Glomerular visceral epithelial cell (primary cell): Measurements from ENCODE around the gene SF1.
"Not testable (repeated sequence)": the region's sequence is repeated elsewhere in the genome, so short reads cannot be mapped to it uniquely, and the experiment has no call there.

Source experiments
- DNase-seq: peaks from one replicate; pipeline ENCODE4 v3.0.0-alpha.2; 2016; ENCODE audit errors: extremely low spot score

The SF1 gene, protein sequence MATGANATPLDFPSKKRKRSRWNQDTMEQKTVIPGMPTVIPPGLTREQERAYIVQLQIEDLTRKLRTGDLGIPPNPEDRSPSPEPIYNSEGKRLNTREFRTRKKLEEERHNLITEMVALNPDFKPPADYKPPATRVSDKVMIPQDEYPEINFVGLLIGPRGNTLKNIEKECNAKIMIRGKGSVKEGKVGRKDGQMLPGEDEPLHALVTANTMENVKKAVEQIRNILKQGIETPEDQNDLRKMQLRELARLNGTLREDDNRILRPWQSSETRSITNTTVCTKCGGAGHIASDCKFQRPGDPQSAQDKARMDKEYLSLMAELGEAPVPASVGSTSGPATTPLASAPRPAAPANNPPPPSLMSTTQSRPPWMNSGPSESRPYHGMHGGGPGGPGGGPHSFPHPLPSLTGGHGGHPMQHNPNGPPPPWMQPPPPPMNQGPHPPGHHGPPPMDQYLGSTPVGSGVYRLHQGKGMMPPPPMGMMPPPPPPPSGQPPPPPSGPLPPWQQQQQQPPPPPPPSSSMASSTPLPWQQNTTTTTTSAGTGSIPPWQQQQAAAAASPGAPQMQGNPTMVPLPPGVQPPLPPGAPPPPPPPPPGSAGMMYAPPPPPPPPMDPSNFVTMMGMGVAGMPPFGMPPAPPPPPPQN

DNA sequence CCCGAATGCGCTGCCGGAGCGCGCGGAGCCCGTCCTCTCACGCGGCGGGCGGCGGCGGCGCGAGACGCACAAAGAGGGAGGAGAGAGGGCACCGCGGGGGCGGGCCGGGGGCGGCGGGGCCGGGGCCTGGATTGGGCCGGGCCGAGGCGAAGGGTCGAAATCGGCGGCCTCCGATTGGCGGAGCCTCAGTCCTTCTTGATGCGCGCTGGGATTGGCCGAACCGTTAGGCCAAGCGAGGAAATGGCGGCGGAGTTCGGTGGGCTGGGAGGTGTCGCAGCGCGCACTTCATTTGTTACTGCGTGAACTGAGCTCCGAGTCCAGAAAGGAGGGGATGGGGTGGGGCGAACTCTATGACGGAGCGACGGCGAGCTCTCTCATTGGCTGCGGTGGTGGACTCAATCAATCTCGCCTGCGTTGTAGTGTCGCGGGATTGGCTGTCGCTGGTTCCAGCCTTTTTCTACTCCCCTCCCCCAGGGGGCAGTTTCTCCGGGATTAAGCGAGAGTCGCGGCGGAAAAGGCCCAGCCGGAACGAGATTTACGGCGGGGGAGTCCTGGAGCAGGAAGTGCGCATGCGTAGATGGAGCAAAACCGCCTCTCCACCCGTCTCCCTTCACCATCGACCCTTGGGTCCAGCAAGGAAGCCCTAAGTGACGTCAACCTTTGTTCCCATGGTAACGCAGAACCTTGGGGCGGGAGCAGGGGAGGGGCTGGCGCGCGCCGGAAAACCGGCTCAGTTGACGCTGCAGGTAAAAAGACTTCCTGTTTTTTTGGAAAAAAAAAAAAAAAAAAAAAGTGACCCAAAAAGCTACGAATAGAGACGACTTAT, at the start of gene SF1:
TSS of gene SF1 (minus strand) at position 70 of the 826 bp plus-strand sequence. CDS start 150 bp downstream, outside the sequence.
- DNase-seq: peak; percentile 100

DNA sequence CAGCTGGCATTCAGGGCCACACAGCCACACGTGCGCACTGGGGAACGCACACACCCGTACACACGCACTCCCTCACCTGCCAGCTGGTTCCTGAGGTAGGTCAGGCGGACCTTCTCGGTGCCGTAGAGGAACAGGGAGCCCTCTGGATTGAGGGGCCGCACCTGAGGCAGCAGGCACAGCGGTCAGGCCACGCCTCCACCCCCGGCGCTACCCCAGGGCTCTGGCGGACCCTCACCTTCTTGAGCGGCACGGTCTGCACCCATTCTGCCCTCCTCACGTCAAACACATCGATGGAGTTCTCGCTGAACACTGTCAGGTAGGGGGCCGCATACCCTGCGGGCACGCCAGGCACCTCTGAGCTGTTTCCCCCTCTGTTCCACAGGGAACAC, 49.1 kb upstream of the SF1 start:
- no peak for DNase-seq

DNA sequence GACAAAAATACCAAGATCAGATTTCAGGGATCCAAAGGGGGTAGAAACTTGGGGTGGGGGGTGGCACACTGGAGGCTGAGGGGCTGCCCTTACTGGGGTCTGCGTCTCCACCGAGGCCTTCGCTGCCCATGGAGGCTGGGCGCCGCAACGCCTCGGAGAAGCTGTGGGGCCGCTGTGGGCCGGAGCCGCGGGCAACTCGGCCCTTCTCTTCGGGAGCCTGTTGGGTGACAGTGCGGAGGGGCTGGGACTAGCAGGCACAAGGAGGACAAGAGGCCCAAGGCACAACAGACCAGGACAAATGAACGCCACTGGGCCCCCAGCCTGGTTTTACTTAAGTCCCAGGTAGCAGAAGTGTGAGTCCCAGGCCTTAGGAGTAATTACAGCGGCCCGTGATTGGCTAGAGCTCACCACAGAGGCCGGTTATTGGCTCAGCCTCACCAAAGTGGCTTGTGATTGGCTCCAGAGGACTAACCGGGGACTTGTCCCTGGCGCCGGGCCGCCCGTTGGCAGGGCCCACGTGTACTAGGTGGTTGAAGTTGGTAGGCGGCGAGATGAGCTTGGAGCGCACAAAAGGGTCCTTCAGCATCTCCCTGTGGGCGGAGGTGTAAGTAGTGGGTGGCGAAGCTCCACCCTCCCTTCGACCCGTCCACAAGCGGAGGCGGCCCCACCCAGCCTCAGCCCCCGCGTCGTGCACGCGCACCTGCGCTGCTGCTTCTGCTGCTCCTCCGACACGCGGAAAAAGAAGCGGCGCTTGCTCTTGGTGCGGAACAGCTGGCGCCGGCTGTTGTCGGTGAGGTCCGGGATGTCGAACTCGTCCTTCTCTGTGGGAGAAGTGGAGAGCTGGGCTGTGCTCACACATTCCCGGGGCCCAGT, 48.5 kb upstream of the SF1 start:
- no peak for DNase-seq

DNA sequence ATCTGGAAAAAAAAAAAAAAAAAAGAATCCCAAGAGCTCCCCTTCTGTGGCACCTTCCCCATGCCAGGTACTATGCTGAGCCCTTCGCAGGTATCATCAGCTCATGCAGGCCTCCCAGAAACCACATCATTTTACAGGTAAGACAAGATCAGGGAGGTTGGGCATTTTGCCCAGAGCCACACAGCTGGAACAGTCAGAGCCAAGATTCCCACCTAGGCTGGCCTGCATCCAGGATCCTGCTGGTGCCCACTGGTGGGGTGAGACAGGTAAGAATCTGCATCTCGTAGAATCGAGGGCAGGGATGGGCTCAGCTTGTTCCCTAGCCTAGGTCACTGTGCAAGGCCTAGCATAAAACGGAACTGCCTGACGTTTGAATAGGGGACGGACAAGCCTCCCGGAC, 47.7 kb upstream of the SF1 start:
- no peak for DNase-seq

DNA sequence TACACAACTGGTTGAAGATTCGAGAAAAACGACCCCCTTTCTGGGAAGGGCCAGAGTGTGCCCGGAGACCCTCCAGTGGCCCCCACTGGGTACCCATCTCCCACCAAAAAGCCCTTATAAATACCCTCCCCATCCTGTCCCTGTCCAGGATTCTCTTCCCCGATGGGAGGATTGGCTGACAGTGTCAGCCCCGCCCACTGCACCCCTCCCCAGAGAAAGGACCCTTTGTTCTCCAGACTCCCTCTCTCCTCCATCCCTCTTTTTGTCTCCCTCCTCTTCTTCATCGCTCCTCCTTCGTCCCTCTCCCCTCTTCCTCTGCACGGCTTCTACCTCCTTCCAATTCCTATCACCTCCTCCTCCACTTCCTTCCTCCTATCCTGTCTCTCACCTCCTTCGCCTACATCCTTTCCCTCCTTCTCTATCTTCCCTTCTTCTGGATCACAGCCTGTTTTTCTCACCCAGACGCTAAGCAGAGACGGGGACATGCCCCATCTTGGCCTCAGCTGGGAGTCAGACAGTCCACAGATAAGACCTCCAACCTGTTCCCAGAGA, 45.3 kb upstream of the SF1 start:
- no peak for DNase-seq

DNA sequence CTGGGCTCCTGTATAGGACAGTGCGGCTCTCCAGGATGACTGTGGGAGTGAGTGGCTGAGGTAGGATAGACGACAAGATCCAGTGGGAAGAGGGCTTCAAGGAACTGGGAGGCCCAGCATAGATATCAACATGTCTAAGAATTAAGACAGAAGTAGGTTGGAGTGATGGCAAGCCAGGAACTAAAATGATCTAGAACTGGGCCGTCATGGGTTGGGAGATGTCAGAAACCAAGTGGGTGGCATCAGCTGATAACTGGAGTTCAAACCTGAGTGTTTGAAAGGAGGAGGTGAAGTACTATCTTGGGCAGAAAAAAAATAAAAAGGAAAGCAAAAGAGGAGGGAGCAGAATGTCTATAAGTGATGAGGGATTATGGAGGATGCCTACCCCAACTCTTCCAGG, 39.1 kb upstream of the SF1 start:
- DNase-seq: no peak

DNA sequence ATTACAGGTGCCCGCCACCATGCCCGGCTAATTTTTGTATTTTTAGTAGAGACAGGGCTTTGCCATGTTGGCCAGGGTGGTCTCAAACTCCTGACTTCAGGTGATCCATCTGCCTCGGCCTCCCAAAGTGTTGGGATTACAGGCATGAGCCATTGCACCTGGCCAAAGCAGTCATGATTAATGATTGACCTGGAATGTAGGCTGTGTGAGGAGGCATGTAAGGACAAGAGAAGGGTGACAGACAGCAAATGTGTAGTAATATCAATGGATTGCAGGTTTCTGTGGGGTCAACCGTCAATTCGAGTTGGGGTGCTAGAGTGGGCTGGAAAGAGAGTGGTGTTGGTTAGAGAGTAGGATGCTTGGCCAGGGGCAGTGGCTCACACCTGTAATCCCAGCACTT, 37.1 kb upstream of the SF1 start:
- not testable (repeated sequence) for DNase-seq

DNA sequence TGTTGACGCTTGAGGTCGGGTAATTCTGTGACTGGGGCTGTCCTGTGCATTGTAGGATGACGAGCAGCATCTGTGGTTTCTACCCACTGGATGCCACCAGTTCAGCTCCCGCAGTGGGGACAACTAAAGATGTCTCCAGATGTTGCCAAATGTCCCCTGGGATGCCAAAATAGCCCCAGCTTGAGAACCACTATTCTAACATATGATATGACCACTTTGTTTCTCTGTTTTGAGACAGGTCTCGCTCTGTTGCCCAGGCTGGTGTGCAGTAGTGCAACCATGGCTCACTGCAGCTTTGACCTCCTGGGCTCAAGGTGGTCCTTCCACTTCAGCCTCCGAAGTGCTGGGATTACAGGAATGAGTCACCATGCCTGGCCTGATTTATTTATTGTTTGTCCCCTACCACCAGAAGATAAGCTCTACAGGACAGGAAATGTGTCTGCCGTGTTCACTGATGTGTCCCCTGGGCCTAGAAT, 36.4 kb upstream of the SF1 start:
- DNase-seq: no peak

DNA sequence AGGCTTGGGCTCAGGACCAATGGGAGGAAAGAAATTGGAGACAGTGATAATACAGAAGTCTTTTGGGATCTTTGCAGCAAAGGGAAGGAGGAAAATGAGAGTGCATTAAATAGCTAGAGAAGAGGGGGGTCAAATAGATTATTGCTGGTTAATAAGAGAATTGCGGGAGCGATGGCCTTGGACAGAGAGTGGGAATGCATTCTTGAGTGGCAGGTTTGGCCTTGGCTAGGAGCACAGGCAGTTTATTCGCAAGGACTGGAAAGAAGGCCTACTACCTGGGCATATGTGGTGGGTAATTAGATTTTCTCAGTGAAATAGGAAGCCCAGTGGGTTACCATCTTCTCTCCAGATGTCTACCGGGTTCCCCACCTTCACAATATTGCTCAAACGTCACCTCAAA, 35.5 kb upstream of the SF1 start:
- no peak for DNase-seq

DNA sequence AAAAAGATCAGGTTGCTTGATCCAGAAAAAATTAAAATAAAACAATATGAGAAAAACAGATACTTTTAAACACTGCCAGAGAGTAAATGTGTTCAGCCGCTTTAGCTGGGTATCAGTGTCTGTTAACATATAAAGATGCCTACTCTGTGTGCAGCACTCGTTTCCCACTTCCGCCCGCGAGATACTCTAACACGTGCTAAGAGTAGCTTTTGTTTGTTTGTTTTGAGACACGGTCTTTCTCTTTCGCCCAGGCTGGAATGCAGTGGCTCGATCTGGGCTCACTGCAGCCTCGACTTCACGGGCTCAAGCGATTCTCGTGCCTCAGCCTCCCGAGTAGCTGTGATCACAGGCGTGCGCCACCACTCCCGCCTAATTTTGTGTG, 32.5 kb upstream of the SF1 start:
- no peak for DNase-seq

DNA sequence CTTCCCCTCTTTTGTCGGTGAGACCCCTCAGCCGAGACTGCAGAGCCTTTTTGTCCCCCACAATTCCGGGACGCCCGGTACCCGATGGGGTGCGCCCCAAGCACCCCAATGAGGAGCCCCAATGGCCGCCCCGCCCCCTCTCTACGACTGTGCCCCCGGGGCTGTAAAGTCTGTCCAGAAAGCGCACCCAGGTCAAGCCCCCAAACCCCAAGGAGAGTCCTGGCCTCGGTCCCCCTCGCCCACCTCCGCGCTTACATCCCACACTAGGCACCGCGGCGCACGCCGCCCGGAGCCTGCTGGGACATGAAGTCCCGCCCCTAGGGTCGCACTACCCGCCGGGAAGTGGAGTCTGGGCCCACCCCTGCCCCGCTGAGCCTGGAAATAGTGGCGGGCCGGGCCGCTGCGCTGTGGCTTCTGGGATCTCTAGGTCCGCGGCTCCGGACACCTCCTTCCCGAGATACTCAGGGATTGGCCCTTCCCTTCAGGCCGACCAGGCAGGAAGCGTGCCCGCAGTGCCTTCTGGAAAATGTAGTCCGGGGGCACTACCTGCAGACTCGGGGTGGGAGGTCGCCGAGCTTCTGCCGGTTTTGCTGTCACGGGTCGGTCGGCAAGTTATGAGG, 32.0 kb upstream of the SF1 start, which contains the start of gene MEN1:
TSS of gene MEN1 (minus strand) at position 281 of the 620 bp plus-strand sequence. CDS start 442 bp downstream, outside the sequence.
- peak; percentile 94 for DNase-seq

DNA sequence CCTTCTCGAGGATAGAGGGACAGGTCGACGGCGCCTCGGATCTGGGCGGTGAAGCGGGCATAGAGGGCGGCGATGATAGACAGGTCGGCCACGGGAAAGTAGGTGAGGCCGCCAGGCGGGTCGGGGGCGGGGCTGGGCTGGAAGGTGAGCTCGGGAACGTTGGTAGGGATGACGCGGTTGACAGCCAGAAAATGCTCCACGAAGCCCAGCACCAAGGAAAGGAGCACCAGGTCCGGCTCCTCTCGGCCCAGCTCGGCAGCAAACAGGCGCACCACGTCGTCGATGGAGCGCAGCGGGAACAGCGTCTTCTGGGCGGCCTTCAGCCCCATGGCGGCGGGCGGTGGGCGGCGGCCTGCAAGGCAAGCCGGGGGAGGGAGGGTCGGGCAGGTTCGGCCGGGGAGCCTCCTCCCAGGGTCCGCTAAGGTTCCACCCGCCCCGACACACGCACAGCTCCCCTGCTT, 31.5 kb upstream of the SF1 start:
- peak; percentile 23 for DNase-seq

DNA sequence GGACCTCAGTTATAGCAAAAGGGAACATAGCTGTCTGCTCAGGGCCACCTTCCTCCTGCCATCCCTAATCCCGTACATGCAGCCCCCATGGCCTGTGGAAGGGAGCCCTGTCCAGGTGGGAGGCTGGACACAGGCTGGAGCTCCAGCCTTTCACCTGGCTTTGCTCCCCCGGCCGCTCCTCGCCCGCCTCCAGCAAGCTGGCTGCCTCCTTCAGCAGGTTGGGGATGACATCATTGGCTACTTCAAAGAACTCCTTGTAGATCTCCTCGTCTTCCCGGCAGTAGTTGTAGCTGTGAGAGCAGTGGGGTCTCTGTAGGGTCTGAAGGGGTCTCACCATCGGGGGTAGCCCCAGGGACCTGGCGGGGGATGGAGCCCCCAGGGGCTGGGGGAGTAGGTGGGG, 27.1 kb upstream of the SF1 start:
- DNase-seq: no peak

DNA sequence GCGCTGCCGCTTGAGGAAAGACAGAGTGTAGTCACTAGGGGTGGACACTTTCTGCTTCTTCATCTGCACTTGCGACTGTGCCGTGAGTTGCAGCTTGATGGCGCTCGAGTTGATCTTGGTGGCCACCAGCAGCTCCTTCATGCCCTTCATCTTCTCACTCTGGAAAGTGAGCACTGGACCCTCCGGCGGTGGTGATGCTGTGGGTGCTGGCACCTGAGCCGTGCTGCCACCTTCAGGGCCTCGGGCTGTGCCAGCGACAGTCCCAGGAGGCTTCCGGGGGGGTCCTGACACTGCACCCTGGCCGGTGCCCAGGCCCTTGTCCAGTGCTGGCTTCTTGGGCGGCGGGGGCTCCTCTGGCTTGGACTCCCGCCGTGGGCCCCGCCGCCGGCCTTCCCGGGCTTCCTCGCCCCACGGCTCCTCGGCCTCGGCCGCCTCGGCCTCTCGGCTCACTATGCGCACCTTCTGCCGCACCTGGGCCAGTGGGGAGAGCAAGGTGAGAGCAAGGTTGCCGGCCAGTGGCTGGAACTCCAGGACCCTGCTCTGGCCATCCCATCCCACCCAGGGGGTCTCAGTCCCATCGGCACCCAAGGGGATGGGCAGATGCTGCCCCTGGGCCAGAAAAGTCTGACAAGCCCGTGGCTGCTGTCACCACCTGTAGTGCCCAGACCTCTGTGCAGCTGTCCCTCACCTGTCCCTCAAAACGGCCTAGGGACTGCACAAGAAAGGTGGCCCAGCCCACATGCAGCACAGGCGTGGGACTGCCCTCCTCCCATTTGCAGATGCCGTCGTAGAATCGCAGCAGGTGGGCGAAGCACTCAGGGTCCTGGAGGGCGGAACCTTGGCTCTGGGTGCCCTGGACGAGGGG, 26.2 kb upstream of the SF1 start:
- DNase-seq: no peak

DNA sequence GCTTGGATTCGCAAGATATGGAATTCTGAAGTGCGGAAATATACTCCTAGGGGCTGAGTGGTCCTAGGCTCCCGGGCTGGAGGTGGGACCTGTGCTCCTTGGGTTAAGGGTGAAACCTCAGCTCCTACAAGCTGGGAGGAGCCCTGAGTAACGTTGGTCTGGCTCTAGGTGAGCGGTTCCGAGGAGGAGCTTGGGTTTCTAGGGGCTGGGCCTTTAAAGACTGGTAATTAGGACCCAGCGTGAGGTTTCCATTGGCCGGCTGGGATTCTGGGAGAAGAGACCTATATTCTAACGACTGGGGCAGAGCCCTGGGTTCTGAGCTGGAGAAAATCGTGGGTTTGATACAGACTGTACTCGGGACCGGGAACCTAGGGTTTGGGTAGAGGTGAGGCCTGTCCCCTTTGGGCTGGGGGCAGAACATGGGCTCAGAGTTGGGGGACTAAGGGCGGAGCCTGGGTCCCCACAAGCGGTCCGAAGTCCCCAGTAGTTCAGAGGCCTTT, 25.6 kb upstream of the SF1 start:
- no peak for DNase-seq

DNA sequence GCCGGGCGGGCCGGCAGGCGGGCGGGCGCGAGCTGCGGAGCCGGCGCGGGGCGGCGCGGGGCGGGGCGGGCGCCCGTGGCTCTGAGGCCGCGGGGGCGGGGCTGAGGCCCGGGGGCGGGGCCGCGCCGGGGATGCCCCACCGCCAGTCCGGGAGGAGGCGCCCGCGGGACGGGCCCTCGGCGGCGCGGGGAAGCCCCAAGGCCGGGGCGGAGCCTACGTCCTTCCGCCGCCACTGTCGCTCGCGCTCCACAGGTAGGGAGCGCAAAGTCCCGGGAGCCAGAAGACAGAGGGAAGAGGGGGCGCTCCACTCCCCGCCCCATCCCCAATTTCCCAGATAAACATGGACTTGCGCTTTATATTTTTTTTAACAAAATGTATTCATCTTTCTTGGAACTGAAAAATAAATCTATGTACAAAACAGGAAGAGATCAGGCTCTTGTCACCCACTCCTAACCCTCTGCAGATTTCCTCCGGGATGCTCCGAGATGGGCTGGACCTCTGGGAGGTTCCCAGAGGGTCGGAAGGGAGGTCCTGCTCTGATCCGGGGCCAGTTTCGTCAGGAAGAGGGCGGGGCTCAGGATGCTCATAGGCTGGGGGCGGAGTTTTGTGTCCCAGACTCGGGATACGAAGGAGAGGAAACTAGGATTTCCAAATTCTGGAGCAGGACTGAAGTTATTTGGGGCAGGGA, 25.0 kb upstream of the SF1 start, which contains the start of gene MAP4K2:
TSS of gene MAP4K2 (minus strand) at position 57 of the 688 bp plus-strand sequence. CDS start 65 bp downstream, outside the sequence.
- DNase-seq: peak; percentile 81

DNA sequence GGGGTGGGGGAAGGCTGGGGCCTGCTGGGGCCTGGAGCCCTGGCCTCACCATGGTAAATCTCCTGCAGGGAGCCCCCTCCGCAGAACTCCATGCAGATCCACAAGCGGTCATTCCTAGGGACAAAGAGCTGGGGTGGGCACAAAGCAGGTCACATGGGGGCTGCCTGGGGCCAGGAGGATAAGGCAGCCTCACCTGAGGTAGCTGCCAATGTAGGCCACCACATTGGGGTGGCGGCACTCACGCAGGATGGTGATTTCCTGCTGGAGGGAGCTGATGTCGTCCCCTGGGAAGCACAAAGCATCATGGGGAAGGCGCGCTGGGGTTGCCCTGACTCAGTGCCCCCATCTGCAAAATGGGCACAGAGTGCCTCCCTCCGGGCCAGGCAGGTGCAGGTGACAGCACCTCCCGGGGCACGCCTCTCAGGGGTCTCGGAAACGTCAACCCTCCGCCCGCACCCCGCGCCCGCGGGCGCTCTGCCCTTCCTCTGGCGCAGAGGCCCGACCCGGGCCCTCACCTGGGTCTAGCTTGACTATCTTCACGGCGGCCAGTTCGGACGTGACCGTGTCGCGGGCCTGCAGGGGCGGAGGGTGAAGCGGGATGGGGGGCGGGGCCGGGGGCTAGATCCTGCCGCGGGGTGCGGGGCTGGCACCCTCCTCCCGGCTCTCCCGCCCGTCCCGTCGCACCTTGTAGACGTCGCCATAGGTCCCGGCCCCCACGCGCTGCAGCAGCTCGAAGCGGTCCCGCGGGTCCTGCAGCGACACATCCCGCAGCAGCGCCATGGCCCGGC, 24.2 kb upstream of the SF1 start:
- peak; percentile 6 for DNase-seq
